OCI-LY3 (cell line): Measurements from ENCODE around the gene EVI5L.

Source experiments
- H2AFZ ChIP-seq: fragments of 200-600, 300-600 bp; shearing (Covaris generic); 2 replicates; pipeline ENCODE4 v1.6.0; 2014; ENCODE audit warnings: antibody characterized with exemption, low read depth, low read length
- H3K27ac ChIP-seq: fragments of 200-600, 300-600 bp; sonication (generic); 2 replicates; pipeline ENCODE4 v1.5.1; 2014; ENCODE audit warnings: mild to moderate bottlenecking, low read length, moderate library complexity, mixed read lengths
- H3K27me3 ChIP-seq: fragments of 200-600, 300-600 bp; sonication (generic); 2 replicates; pipeline ENCODE4 v1.6.1; 2014; ENCODE audit warnings: low read depth, low read length, mixed read lengths
- H3K36me3 ChIP-seq: fragments of 200-600, 300-600 bp; sonication (generic); replicated peaks from 2 replicates; pipeline ENCODE3; 2014; ENCODE audit warnings: low read depth, low read length, mixed read lengths
- H3K4me1 ChIP-seq: fragments of 300-600, 200-600 bp; sonication (generic); 2 replicates; pipeline ENCODE4 v1.6.1; 2014; ENCODE audit warnings: low read length, mixed read lengths
- H3K4me2 ChIP-seq: fragments of 200-600, 300-600 bp; sonication (generic); 2 replicates; pipeline ENCODE4 v1.6.1; 2014; ENCODE audit warnings: low read length, mixed read lengths
- H3K4me3 ChIP-seq: fragments of 300-600, 200-600 bp; sonication (generic); 2 replicates; pipeline ENCODE4 v1.5.1; 2014; ENCODE audit warnings: antibody characterized with exemption, mild to moderate bottlenecking, low read length, moderate library complexity
- H3K79me2 ChIP-seq: fragments of 300-600, 200-600 bp; shearing (Covaris generic); 2 replicates; pipeline ENCODE4 v1.6.1; 2014; ENCODE audit warnings: mild to moderate bottlenecking, low read length, mixed read lengths
- H3K9ac ChIP-seq: fragments of 300-600, 200-600 bp; shearing (Covaris generic); 2 replicates; pipeline ENCODE4 v1.6.0; 2014; ENCODE audit warnings: mild to moderate bottlenecking, low read length, moderate library complexity
- H3K9me3 ChIP-seq: fragments of 200-600, 300-600 bp; shearing (Covaris generic); 2 replicates; pipeline ENCODE4 v1.6.1; 2014; ENCODE audit warnings: low read length, mixed read lengths; ENCODE audit not compliant: insufficient read depth
- H4K20me1 ChIP-seq: fragments of 200-600, 300-600 bp; sonication (generic); 2 replicates; pipeline ENCODE4 v1.6.1; 2016; ENCODE audit warnings: low read length, mixed read lengths; ENCODE audit not compliant: insufficient read depth
- CTCF ChIP-seq: fragments of 200-600, 300-600 bp; sonication (generic); IDR thresholded peaks from 2 replicates; pipeline ENCODE4 v1.5.1; 2014; ENCODE audit warnings: antibody characterized with exemption, low read length, low read depth
- EZH2phosphoT487 ChIP-seq: fragments of 200-600 bp; shearing (Covaris generic); IDR thresholded peaks from 2 replicates; pipeline ENCODE4 v1.6.1; 2018; ENCODE audit warnings: antibody characterized with exemption, mixed run types, low read depth

The EVI5L gene

GRCh38 chr19:7894612-7895309 lies 64.7 kb downstream of the EVI5L start:
- Histone ChIP-seq H3K4me1 (no peaks in the 10 kb centered on the region), H3K9me3 (no peaks in the 10 kb centered on the region), H3K4me2 (no peak overlapping the region), H3K27ac (no peak overlapping the region), H3K79me2 (no peaks in the 10 kb centered on the region), H2AFZ (no peak overlapping the region), H4K20me1 (no peaks in the 10 kb centered on the region), H3K27me3 (no peaks in the 10 kb centered on the region), H3K9ac (no peak overlapping the region), H3K36me3 (no peaks in the 10 kb centered on the region), H3K4me3 (no peak overlapping the region)
- TF ChIP-seq CTCF (no peak), EZH2phosphoT487 (no peak)

- Histone ChIP-seq H3K27me3 (no peaks in the 10 kb centered on the region), H3K4me3 (no peak overlapping the region), H2AFZ (no peak overlapping the region), H3K36me3 (no peaks in the 10 kb centered on the region), H3K4me1 (no peaks in the 10 kb centered on the region), H3K9me3 (no peaks in the 10 kb centered on the region), H3K27ac (no peak overlapping the region), H3K79me2 (no peaks in the 10 kb centered on the region), H3K4me2 (no peak overlapping the region), H3K9ac (no peak overlapping the region), H4K20me1 (no peaks in the 10 kb centered on the region)
- no peak for TF ChIP-seq CTCF
- no peak for TF ChIP-seq EZH2phosphoT487
These were observed 65.5 kb downstream of the EVI5L start for GRCh38 chr19:7895565-7895964.

- Histone ChIP-seq H4K20me1 (no peaks in the 10 kb centered on the region), H3K9ac (no peak overlapping the region), H3K36me3 (no peaks in the 10 kb centered on the region), H3K27ac (no peak overlapping the region), H3K9me3 (no peaks in the 10 kb centered on the region), H3K4me1 (no peaks in the 10 kb centered on the region), H3K4me3 (no peak overlapping the region), H3K79me2 (no peaks in the 10 kb centered on the region), H3K4me2 (no peak overlapping the region), H2AFZ (no peak overlapping the region), H3K27me3 (no peaks in the 10 kb centered on the region)
- no peak for TF ChIP-seq EZH2phosphoT487
- TF ChIP-seq CTCF = no peak
These were observed 67.3 kb downstream of the EVI5L start for GRCh38 chr19:7897292-7897691.

- TF ChIP-seq CTCF (no peak), EZH2phosphoT487 (no peak)
- Histone ChIP-seq H3K9me3 (no peaks in the 10 kb centered on the region), H3K4me1 (peaks cover 7% of the 10 kb centered on the region), H3K4me2 (no peak overlapping the region), H3K27me3 (no peaks in the 10 kb centered on the region), H2AFZ (no peak overlapping the region), H3K27ac (no peak overlapping the region), H3K36me3 (no peaks in the 10 kb centered on the region), H4K20me1 (no peaks in the 10 kb centered on the region), H3K4me3 (no peak overlapping the region), H3K79me2 (peaks cover 10% of the 10 kb centered on the region), H3K9ac (no peak overlapping the region)
These were observed 68.9 kb downstream of the EVI5L start for GRCh38 chr19:7898967-7899366.
